SKM-1 (cell line): ENCODE measurements around the gene FSTL4.

Experiments used
- DNase-seq: peaks from one replicate; lab custom pipeline; 2025; ENCODE audit not compliant: unreplicated experiment; lab: John Stamatoyannopoulos, UW

Gene FSTL4

DNA sequence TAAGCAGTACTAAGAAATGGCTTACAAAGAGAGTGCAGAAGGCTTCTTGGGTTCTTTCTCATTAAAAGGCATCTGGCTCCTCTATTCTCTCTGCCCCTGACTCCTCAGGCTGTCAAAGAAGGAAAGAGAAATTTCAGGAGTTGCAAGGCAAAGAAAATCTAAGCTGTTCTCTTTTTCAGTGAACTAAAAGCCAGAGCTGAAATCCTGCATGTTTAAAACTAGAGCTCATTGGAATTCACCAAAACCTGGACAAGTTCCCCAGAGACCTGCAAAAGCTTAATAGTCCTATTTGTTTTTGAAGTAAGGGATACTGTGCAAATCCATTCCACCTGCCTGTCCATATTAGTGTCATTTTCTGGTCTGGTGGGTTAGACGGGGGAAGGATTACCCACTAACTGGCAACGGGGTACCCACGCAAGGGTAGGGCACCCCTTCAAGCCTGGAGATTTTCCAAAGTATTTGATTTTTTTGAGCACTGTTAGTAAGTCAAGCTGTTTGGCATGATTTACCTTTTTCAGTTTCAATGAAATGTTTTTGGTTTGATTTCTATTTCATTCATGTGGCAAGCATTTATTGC, 179.3 kb downstream of the FSTL4 start:
- DNase-seq: no peak

DNA sequence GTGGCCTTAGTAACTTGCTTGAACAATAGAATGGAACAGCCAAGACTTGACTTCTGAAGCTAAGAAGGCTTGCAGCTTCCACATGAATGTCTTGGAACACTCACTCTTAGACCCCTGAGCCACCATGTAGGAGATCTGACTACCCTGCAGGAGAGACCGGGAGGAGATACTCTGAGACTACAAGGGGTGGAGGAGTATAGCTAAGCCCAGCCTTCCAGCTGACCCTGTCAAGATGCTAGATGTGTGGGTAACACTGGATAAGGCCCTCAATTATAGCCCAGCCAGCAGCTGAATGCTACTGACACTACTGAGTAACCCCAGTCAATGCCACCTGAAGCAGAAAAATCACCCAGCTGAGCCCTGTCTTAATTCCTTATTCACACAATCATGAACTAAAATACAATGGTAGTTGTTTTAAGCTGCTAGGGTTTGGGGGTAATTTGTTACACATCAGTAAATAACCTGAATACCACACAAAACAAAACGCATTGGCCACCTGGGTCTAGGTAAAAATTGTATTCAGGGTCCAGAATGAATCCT, 180.9 kb downstream of the FSTL4 start:
- no peak for DNase-seq

DNA sequence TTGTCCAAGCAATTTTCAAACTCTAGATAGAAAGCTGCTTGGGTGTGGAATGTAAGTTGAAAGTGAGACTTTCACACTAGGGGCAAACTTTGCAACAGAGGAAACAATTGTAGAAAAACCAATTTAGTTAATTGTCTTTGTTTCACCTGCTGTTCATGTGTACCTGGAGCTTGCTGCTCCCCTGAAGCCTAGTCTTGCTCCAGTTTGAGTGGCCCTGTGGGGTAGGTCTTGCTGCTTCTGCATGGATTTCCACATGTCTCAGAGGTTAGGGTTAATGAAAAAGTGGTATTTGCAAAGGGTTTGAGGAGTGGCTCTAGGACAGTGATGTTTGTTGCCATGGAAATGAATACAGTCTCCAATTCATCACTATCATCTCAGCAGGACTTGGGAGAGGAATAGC, 182.2 kb downstream of the FSTL4 start:
- DNase-seq: no peak

DNA sequence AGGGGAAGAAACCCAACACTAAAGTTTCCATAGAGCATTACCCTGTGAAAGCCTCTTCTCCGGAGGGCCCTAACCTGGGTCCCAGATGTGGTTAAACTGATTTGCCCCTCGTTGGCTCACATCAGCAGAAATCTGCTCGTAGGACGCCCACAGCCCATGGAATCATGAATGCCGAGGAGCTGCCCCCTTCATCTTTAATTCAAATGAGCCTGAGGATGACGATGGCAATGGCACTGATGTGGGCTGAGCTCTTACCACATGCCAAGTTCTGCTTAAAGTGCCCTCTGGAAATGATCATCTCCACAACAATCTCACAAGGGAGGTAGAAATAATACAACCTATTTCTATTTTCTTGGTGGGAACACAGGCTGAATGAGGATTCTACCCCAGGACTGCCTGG, 183.3 kb downstream of the FSTL4 start:
- no peak for DNase-seq

DNA sequence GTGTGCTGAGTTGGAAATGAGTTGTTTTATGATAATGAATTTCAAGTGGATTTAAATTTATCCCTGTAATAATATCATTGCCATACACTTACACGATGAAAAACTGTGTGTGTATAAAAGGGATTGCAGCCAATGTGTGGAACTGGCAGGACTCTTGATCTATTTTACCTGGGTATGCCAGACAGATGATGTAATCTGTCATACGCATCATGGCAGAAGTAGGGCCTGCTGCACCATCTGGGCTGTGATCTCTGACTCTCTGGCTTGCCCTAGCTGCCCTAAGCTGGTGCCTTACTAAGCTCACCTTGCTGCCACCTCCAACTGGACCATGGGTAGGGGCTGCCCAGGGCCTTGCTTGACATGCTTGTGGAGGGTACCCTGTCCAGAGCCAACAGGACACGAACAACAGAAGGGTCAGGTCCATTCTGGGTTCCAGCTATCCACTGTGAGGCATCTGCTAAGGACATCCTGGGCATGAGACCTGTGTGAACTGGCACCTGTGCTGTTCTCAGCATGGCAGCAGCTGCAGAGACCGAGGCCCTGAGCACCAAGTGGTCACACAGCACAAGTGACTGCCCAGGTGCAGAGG, 184.2 kb downstream of the FSTL4 start:
- no peak for DNase-seq

DNA sequence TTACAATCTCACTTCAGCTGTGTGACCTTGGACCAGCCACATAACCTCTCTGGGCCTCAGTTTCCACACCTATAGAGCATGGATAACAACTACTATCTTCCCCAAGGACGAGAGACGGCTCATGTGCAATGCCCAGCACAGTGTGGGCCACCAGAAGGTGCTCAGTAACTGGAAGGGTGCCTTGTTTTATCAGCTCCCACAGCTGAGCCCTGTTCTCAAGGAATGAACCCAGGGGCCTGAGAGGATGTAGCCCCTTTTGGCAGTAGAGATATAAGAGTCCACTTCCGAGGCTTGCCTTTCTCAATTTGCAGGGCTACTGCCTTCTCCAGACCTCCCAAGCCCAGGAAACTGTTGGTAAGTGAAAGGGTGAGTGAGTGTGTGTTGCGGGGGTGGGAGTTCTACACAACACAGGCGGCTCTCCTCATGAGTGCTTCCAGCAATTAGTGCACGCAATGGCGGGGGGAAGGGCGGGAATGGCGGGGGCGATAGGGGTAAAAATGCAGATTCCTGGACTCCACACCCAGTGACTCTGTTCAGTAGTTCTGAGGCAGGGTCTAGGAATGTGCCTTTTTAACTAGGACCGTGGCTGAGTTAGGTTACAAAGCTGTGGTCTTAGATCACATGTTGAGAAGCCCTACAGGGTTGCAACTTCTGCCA, 185.1 kb downstream of the FSTL4 start:
- no peak for DNase-seq

DNA sequence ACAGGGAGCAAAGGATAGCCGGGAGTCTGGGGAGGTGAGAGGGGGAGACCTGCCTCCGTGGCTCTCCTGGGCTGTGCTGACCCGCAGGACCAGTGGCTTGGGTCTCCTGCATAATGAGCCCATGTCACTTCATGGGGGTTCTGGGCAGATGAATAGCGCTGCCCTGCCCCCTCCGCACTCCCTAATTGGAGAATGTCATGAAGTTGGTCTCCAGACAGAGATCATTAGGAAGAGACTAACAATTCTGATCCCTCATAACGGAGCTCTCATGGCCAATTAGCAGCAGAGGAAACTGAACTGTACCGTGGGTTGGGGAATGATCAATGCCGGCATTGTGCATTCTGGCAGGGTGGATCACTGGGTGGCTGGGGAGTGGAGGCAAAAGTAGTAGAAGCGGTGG, 186.1 kb downstream of the FSTL4 start:
- DNase-seq: no peak

DNA sequence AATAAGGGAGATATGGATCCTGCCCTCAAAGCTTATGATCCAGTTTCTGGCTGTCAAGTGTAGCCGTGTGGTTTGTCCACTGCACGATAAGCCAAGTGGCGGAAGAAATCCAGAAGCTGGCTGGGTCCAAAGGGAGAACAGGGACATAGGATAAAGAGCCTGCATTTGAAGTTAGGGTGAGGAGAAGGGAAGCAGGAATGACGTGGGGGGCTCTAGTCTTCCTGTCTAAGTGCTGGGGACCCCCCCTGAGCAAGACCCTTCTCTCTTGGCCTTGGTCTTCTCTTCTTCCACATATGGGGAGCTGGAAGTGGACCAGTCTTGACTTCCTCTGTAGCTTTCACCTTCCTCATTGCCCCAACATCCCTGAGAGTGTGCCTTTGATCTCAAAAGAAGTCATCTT, 186.6 kb downstream of the FSTL4 start:
- no peak for DNase-seq

DNA sequence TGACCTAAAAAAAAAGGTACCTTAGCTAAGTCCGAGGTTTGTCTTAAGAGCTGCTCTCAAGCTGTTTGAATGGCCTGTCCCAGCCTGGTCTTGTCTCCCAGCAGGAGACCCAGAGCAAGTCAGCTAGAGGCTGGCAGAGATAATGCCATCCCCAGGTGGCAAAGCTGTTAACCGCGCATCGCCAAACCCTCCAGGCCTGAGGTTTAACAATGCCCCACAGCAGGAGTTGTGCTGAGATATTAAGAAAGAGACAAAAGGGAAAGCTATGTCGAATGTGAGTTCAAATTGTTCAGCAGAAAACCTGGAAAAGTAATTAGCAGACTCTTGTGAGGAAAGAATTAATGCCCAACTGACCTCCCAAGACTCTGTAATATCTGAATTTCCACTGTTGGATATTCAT, 187.1 kb downstream of the FSTL4 start:
- DNase-seq: no peak

DNA sequence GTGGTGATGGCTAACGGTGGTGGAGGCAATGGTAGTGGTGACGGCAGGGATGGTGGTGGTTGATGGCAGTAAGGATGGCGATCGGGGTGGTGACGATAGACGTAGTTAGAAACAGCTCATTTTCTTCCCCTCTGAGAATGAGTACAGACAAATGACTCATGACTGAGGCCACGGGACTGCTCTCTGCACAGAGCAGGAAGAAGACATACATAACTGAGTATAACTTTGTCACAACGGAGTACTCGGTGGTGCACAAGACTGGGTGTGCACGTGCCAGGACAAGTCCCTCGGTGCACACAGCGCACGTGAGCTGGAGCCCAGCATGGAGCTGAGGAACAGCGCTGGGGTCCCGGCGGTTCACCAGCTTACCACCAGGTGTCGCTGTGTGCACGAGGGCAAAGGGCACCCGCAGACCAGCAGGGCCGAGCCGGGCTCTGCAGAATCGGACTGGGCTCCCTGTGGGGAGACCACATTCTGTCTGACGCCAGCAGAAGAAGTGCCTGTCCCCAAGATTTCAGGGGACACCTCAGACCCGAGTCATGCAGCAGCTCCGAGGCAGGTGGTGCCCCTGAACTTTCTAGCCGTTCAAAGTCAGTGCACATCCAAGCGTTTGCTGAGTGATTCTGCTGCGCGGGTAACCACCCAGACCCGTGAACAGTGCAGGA, 188.6 kb downstream of the FSTL4 start:
- DNase-seq: peak; percentile 49

DNA sequence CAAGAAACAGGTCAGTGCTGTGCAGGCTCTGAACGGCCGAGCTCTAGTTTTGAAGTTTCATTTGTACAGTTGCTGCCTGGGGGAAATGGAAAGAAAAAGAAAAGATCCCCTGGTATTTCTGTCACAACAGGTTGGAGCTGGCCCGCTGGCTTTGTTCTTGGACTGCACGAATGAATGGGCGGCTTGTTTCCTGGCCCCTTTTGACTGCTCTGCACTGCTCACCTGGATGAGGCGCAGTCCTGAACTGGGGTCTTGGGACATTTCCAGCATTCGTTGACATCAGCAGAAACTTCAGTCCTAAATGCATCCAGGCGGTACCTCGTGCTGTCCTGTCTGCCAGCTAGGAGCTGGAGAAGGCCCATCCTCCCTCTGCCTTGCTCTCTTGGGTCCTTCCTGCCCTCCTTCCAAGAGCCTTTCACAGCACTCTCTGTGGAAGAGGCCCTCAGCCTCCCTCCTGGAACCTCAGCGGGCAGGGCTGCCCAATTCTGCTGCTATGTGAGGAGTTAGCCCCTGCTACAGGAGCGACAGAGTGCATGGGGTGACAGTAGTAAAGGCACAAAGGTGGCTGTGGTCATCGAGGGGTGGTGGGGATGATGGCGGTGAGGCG, 189.2 kb downstream of the FSTL4 start:
- DNase-seq: no peak

DNA sequence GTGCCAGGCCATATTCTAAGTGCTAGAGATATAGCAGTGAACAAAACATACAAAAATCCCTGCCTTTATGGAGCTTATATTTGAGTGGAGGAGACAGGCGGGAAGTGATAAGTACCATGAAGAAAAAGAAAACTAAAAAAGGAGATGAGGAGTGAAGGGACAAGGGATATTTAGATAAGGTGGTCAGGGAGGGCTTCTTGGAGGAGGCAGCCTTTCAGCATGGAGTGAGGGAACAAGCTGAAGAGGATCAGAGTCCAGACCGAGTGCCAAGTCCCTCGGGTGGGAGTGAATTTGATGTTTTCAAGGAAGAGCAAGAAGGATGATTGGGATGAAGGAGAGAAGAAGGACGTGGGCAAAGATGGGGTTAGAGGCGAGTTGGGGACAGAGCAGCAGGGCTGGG, 190.5 kb downstream of the FSTL4 start:
- no peak for DNase-seq

DNA sequence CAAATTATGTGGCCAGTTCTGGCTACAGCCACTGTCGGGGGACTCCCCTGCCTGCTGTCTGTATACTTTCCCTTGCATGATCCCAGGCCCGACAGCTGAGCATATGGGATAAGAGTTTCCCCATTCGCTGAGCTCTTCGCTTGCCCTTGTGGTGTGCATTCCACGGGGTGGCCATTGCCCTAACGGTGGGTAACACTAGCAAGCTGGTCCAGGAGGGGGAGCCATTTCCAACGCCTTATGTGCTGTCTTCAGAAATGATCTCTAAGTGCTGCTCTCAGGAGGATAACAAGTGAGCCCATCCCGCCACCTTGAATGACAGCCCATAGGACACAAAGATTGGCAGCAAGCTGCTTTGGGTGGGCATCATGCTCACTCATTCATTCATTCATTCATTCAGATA, 190.9 kb downstream of the FSTL4 start:
- DNase-seq: no peak

DNA sequence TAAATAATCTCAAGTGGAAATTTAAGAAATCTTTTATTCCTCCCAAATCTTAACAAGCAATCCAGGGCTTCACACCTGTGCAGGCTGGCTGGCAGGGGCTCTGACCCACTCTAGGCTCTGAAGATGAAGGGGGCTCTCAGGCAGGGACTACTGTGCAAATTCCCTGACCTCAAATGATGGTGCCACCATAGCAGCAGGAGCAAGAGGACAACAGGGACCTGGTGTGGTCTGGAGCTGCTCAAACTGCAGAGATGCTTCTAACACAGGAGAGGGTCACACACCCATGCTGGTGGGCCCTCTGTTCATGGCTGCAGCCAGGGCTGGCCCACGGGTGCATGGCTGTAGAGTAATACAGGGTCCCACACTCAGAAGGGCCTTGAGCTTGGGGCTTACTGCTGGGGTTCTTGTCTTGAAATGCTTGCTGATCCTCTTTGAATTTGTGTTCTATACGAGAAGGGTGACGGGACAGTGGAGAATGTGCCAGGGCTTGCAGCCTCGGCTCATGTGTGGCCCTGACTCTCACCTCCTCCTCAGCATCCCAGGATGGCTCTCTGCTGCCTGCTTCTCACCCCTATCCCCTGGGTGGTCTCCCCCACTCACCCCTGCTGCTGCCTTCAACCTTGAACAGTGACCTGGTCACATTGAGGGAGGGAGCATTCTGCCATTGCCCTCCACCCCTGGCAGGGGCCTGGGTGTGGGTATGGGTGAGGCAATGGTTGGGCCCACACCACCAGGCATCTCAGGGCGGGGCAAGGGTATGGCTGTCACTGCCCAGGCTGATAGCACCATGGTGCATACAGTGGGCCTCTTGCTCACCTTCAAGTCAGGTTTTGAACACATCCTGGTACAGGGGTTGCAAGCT, 191.7 kb downstream of the FSTL4 start:
- no peak for DNase-seq

DNA sequence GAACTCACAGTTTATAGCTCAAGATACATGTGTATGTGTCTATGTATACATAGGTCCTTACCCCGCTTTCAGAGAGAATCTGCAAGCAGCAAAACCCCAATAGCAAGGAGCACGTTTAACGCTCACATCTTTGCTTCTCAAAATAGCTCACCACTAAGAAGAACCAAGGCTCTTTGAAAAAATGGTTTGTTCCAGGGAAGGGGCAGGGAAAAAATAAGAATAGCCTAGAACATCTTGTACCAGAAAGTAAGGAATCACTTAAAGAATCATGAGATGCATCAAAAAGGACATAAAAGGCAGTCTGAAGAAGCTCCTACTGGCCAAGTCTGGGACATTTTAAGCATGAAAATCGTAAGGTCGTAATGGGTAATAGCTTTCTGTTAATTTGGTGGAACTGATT, 196.4 kb downstream of the FSTL4 start:
- no peak for DNase-seq

DNA sequence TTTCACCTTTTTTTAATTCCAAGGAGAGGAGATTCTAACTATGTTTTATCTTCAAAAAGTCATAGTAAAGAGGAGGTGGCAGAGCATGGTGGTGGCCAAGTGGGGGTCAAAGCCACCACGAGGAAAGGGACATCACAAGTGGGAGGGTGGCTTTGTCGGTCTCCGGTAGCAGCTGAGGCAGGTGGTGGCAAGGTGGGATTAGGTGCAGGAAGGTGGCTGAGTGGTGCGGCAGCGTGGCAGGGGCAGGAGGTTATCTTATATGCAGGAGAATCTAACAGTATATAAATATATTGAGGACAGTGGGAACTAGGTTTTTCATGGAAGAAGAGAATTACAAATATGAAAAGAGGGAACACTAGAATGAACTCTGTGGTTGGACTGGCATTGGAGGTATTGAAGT, 196.8 kb downstream of the FSTL4 start:
- no peak for DNase-seq

DNA sequence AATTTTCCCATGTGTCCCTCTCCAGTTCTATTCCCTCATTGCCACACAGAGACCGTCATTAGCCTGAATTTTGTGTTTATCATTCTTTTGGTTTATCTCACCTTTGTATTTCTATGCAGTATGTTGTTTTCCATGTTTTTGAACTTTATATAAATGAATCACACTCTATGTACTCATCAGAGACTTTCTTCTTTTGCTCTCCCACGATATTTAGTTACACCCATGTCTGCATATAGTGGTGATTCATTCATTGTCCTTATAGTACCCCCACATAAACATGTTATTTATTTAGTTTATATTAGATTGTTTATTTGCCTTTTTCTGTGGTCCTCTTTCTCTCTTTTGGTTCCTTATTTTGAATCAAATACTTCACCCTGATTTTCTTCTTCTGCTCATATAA, 199.7 kb downstream of the FSTL4 start:
- DNase-seq: no peak

DNA sequence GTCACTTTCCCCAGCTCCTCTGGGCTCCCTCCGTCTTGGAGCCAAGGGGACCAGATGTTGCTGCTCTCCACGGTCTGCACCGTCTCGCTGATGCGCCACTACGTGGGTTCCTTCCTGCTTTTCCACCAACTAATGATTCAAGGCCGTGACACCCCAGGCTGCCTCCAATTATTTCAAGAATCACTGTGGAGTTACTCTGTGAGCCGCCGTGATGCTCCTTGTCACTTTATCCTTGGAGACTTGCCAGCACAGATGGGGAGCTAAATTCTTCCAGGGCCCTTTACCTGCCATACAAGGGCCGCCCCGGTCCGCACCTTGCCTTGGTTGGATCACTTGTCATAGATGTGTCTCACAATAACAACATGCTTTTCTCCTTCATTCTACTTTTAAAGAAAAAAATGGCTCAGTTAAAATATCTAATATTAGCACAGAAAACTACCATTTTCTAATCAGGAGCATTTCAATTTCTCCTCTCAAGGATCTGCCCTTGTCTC, 202.0 kb downstream of the FSTL4 start:
- no peak for DNase-seq

DNA sequence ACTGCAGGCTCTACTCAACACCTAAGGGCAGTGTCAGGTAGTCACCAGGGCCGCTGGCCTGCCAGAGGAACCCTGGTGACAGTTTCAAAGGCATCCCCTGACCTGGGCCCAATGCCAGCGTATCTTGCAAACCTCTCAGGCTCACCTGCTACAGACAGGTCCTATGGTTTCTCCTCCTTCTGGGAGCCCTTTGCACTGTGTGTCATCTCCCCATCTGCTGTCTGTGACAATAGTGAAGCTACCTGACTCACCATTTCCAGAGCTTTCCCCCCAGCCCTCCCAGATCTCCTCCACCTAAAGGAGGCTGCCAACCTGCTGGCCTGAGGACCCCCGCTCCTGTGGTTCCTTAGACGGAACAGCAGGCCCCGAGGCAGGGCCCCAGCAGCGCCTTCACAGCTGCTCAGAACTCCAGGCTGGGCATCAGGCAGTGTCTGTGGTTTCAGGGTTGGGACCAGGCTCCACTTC, 203.1 kb downstream of the FSTL4 start:
- DNase-seq: no peak

DNA sequence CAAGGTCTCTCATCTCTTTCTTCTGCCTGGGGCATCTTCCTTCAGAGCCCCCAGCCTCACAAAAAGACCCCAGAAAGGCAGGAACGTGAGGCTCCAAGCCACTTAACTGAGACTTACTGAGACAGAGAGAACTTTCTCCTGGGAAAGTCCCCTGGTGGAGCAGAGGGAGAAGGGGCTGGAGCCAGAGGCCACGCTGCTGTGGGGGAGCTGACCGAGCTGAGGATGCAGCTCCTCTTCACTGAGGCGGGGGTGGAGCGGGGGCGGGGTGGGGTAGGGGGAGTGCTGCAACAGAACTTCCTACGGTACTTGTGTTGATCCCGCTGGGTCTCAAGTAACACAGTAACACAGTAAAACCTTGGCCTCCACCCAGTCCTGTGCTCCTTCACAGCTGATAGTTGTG, 204.0 kb downstream of the FSTL4 start:
- DNase-seq: no peak
